Ascending aorta (tissue), 2 donors: ENCODE results near the gene RFX8. TPM values are rescaled to one million over a fixed set of nuclear protein-coding genes. Genes with fewer than 3 reads are reported as not detected.
"Not testable (repeated sequence)": the region's sequence is repeated elsewhere in the genome, so short reads cannot be mapped to it uniquely, and the experiment has no call there.

ENCODE experiments used
- DNase-seq, 2 donors: peaks; one replicate each; pipeline ENCODE4 v3.0.0-alpha.2; 2019; ENCODE audit warnings: low spot score in 2 of 2
- H3K27ac ChIP-seq, 2 donors: fragments of 200-600 bp; sonication (generic); one replicate each; pipeline ENCODE4 v1.5.1; 2016 to 2017; ENCODE audit warnings: mild to moderate bottlenecking in 1 of 2
- H3K27me3 ChIP-seq: fragments of 200-600 bp; sonication (generic); one replicate; pipeline ENCODE4 v1.5.1; 2017
- H3K36me3 ChIP-seq, 2 donors: fragments of 200-600 bp; sonication (generic); one replicate each; pipeline ENCODE4 v1.5.1; 2016
- H3K4me1 ChIP-seq, 2 donors: fragments of 200-600 bp; sonication (generic); one replicate each; pipeline ENCODE4 v1.5.1; 2016 to 2017; ENCODE audit warnings: mild to moderate bottlenecking in 1 of 2
- H3K4me3 ChIP-seq, 2 donors: fragments of 200-600 bp; sonication (generic); one replicate each; pipeline ENCODE4 v1.5.1; 2016 to 2017; ENCODE audit warnings: mild to moderate bottlenecking in 1 of 2
- H3K9me3 ChIP-seq, 2 donors: fragments of 200-600 bp; sonication (generic); one replicate each; pipeline ENCODE4 v1.5.1; 2016
- intact Hi-C: fragments of 100-400 bp; cut with DNase I; formaldehyde crosslinking; loops from one replicate; pipeline ENCODE4 v1.15.1; 2023
- total RNA-seq: library from RNA; depleted of rRNA; stranded (reverse); fragments of >200 nt; gene quantifications from one replicate; pipeline ENCODE4 v1.1.0, GENCODE V29; 2016
- TF ChIP-seq, protein P1 (sequence below), 3 experiments: fragments of 200-600 bp in 2 of 3; fragments of 450-650 bp in 1 of 3; sonication (generic) in 2 of 3; IDR thresholded peaks; one replicate each; pipeline ENCODE4 v1.5.1; 2016 to 2019; ENCODE audit warnings: antibody characterized with exemption in 3 of 3, mild to moderate bottlenecking in 1 of 3, moderate library complexity in 1 of 3

Gene RFX8
- total RNA-seq, 1 donor from 2014 or later = not detected

GRCh38 chr2:101440127-101440738 is 34.7 kb downstream of the RFX8 start:
- TF ChIP-seq, protein P1, sequence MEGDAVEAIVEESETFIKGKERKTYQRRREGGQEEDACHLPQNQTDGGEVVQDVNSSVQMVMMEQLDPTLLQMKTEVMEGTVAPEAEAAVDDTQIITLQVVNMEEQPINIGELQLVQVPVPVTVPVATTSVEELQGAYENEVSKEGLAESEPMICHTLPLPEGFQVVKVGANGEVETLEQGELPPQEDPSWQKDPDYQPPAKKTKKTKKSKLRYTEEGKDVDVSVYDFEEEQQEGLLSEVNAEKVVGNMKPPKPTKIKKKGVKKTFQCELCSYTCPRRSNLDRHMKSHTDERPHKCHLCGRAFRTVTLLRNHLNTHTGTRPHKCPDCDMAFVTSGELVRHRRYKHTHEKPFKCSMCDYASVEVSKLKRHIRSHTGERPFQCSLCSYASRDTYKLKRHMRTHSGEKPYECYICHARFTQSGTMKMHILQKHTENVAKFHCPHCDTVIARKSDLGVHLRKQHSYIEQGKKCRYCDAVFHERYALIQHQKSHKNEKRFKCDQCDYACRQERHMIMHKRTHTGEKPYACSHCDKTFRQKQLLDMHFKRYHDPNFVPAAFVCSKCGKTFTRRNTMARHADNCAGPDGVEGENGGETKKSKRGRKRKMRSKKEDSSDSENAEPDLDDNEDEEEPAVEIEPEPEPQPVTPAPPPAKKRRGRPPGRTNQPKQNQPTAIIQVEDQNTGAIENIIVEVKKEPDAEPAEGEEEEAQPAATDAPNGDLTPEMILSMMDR (IDR thresholded peaks at IDR 0.05) = no peak
- no peak overlapping the region for H3K27ac ChIP-seq
- no peaks in the 10 kb centered on the region for H3K4me1 ChIP-seq
- H3K4me3 ChIP-seq = no peak overlapping the region
- H3K27me3 ChIP-seq = no peaks in the 10 kb centered on the region
- no peak for DNase-seq
- H3K9me3 ChIP-seq = no peaks in the 10 kb centered on the region
- H3K36me3 ChIP-seq = no peaks in the 10 kb centered on the region
- intact Hi-C loops = no loop called here

DNA sequence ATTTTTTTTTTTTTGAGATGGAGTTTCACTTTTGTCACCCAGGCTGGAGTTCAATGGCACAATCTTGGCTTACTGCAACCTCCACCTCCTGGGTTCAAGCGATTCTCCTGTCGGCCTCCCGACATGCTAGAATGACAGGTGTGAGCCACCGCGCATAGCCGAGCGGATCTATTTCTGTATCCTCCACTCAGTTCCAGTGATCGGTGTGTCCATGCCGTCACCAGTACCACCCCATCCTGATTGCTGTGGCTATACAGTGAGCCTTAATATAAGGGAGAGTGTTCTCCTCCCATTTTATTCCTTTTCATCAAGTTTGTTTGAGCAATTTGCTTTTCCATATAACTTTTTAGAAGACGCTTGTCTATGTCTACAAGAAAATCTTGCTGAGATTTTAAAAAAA is 35.2 kb downstream of the RFX8 start:
- H3K27me3 ChIP-seq = no peaks in the 10 kb centered on the region
- no peak for DNase-seq
- H3K4me3 ChIP-seq = no peak overlapping the region
- no peak overlapping the region for H3K27ac ChIP-seq
- no peaks in the 10 kb centered on the region for H3K36me3 ChIP-seq
- intact Hi-C loops = no loop called here
- TF ChIP-seq, protein P1 (IDR thresholded peaks at IDR 0.05) = no peak
- no peaks in the 10 kb centered on the region for H3K9me3 ChIP-seq
- H3K4me1 ChIP-seq = peaks cover 0 to 3% of the 10 kb centered on the region in 2 donors

- H3K4me3 ChIP-seq, H3K27me3 ChIP-seq, H3K4me1 ChIP-seq, H3K36me3 ChIP-seq, H3K9me3 ChIP-seq, intact Hi-C loops, H3K27ac ChIP-seq, DNase-seq: not testable (repeated sequence)
Observed at GRCh38 chr2:101438555-101438954, 36.4 kb downstream of the RFX8 start.

GRCh38 chr2:101435001-101435862 is 39.7 kb downstream of the RFX8 start:
- TF ChIP-seq, protein P1 (IDR thresholded peaks at IDR 0.05) = no peak
- Histone ChIP-seq H3K4me3 (no peak overlapping the region), H3K27me3 (no peaks in the 10 kb centered on the region), H3K4me1 (peaks cover 0 to 3% of the 10 kb centered on the region in 2 donors), H3K27ac (no peak overlapping the region), H3K9me3 (no peaks in the 10 kb centered on the region), H3K36me3 (no peaks in the 10 kb centered on the region)
- no peak for DNase-seq
- intact Hi-C loops = no loop called here

GRCh38 chr2:101433465-101433864 is 41.4 kb downstream of the RFX8 start:
- Histone ChIP-seq H3K4me1 (peaks cover 0 to 3% of the 10 kb centered on the region in 2 donors), H3K4me3 (no peak overlapping the region), H3K9me3 (no peaks in the 10 kb centered on the region), H3K27ac (no peak overlapping the region), H3K27me3 (no peaks in the 10 kb centered on the region), H3K36me3 (no peaks in the 10 kb centered on the region)
- intact Hi-C loops = no loop called here
- TF ChIP-seq, protein P1 (IDR thresholded peaks at IDR 0.05) = no peak
- no peak for DNase-seq
